Fibroblast of lung (primary cell): ENCODE measurements around the gene CTXN3.

ENCODE experiments used
- CTCF ChIP-seq, 2 donors: IDR thresholded peaks in 1 of 2; conservative IDR thresholded peaks in 1 of 2; 1 replicate in 1 of 2; 2 replicates in 1 of 2; pipeline ENCODE4 v1.5.1; 2011 to 2012; ENCODE audit warnings: low read length in 2 of 2, control low read depth in 1 of 2, inconsistent platforms in 1 of 2, low read depth in 1 of 2, mild to moderate bottlenecking in 1 of 2
- EZH2 ChIP-seq: IDR thresholded peaks from 2 replicates; pipeline ENCODE4 v1.5.1; 2012; ENCODE audit warnings: low read length, control low read depth, mild to moderate bottlenecking; ENCODE audit errors: missing control alignments

- TF ChIP-seq CTCF (conservative IDR thresholded peaks at IDR 0.05 in 1 of 2, IDR thresholded peaks at IDR 0.05 in 1 of 2; ENCODE audit: low read depth in 1 of 2, low read length in 2 of 2) (no peak), EZH2 (no peak)
Observed at GRCh38 chr5:127660047-127660733, 11.3 kb downstream of the CTXN3 start.
